Mucosa of gallbladder (tissue), 1 donor: ENCODE measurements around the gene ABHD12. TPM values are rescaled to one million over a fixed set of nuclear protein-coding genes. Genes with fewer than 3 reads are reported as not detected.

Source experiments
- DNase-seq: peaks from one replicate; pipeline ENCODE4 v3.0.0-alpha.2; 2020; ENCODE audit warnings: low spot score
- total RNA-seq: library from RNA; stranded (reverse); gene quantifications from one replicate; pipeline ENCODE4 v1.2.1, GENCODE V29; 2021
- donor health status: DM: no; HTN: no; CAD: no.

The ABHD12 gene
- total RNA-seq, 1 donor from 2014 or later: 81.1 TPM

GRCh38 chr20:25382704-25383370 lies 7.8 kb downstream of the ABHD12 start:
- DNase-seq: no peak

GRCh38 chr20:25380945-25381614 lies 9.6 kb downstream of the ABHD12 start:
- no peak for DNase-seq

GRCh38 chr20:25378884-25379733 lies 11.5 kb downstream of the ABHD12 start:
- DNase-seq: no peak

- DNase-seq: no peak
These were observed 12.3 kb downstream of the ABHD12 start for GRCh38 chr20:25378189-25378883.

GRCh38 chr20:25376886-25377285 lies 13.7 kb downstream of the ABHD12 start:
- DNase-seq: no peak

- DNase-seq: no peak
These were observed 14.4 kb downstream of the ABHD12 start for GRCh38 chr20:25376236-25376635.

GRCh38 chr20:25374842-25375241 lies 15.8 kb downstream of the ABHD12 start:
- no peak for DNase-seq

- no peak for DNase-seq
These were observed 17.9 kb downstream of the ABHD12 start for GRCh38 chr20:25372584-25373336.

- DNase-seq: no peak
These were observed 20.7 kb downstream of the ABHD12 start for GRCh38 chr20:25369971-25370370.

GRCh38 chr20:25369529-25369928 lies 21.1 kb downstream of the ABHD12 start:
- DNase-seq: no peak

- DNase-seq: no peak
These were observed 21.7 kb downstream of the ABHD12 start for GRCh38 chr20:25368976-25369375.

GRCh38 chr20:25368526-25368925 lies 22.1 kb downstream of the ABHD12 start:
- DNase-seq: no peak

- no peak for DNase-seq
These were observed 25.5 kb downstream of the ABHD12 start for GRCh38 chr20:25364879-25365699.

GRCh38 chr20:25364180-25364788 lies 26.4 kb downstream of the ABHD12 start:
- DNase-seq: no peak

GRCh38 chr20:25361287-25361683 lies 29.4 kb downstream of the ABHD12 start:
- no peak for DNase-seq

- DNase-seq: no peak
These were observed 29.9 kb downstream of the ABHD12 start for GRCh38 chr20:25360631-25361286.

- DNase-seq: no peak
These were observed 34.2 kb downstream of the ABHD12 start for GRCh38 chr20:25356271-25356933.

GRCh38 chr20:25355866-25356265 lies 34.8 kb downstream of the ABHD12 start:
- no peak for DNase-seq
